ENCODE results near the gene THSD4.

DNA sequence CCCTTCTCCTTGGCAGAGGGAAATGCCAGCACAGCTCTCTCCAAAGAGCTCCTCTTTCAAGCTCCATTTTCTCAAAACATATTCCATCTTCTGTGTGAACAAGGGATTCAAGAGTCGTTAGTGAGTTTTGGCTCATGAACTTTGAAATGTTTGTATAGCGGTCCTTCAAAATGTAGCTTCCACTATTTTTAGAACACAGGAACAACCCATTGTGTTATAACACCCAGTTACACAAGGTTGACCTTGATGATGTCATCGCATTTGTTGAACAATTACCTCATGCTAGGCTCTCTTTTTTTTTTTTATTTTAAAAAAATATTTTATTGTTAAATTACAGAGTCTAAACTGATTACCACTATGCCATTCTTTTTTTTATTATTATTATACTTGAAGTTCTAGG is 251.7 kb downstream of the THSD4 start:
- TF ChIP-seq, protein P1, sequence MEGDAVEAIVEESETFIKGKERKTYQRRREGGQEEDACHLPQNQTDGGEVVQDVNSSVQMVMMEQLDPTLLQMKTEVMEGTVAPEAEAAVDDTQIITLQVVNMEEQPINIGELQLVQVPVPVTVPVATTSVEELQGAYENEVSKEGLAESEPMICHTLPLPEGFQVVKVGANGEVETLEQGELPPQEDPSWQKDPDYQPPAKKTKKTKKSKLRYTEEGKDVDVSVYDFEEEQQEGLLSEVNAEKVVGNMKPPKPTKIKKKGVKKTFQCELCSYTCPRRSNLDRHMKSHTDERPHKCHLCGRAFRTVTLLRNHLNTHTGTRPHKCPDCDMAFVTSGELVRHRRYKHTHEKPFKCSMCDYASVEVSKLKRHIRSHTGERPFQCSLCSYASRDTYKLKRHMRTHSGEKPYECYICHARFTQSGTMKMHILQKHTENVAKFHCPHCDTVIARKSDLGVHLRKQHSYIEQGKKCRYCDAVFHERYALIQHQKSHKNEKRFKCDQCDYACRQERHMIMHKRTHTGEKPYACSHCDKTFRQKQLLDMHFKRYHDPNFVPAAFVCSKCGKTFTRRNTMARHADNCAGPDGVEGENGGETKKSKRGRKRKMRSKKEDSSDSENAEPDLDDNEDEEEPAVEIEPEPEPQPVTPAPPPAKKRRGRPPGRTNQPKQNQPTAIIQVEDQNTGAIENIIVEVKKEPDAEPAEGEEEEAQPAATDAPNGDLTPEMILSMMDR (conservative IDR thresholded peaks at IDR 0.05 in 1 of 2, IDR thresholded peaks at IDR 0.05 in 1 of 2; ENCODE audit: low read depth in 1 of 2, low read length in 2 of 2) = no peak
- no peak for TF ChIP-seq EZH2 (IDR thresholded peaks at IDR 0.05; ENCODE audit: low read length, missing control alignments)

All from fibroblast of lung (primary cell).